ENCODE measurements around the gene PML. TPM values are rescaled to one million over a fixed set of nuclear protein-coding genes. Genes with fewer than 3 reads are reported as not detected.
"Not testable (repeated sequence)": the region's sequence is repeated elsewhere in the genome, so short reads cannot be mapped to it uniquely, and the experiment has no call there.

PML gene
- total RNA-seq, 1 donor from 2014 or later, result 15.3 TPM

- H3K9ac ChIP-seq; H3K27me3 ChIP-seq; H3K4me2 ChIP-seq; DNase-seq (ENCODE audit: low spot score); H3K4me1 ChIP-seq; H2AFZ ChIP-seq (replicated peaks); H3K4me1 Mint-ChIP-seq; H4K20me1 ChIP-seq (ENCODE audit: low read depth); H3K36me3 Mint-ChIP-seq; H3K4me3 Mint-ChIP-seq; H3K27ac Mint-ChIP-seq; H3K27me3 Mint-ChIP-seq (ENCODE audit: insufficient read depth, low read depth); H3F3A ChIP-seq (ENCODE audit: low read depth); H3K4me3 ChIP-seq; H3K27ac ChIP-seq; H3K79me2 ChIP-seq (ENCODE audit: low read depth); H3K36me3 ChIP-seq; H3K9me3 Mint-ChIP-seq; H3K9me3 ChIP-seq (ENCODE audit: low read depth): not testable (repeated sequence)
- peak; percentile 67 for TF ChIP-seq CTCF (IDR thresholded peaks at IDR 0.05)
Observed at GRCh38 chr15:74065684-74066411, 71.3 kb downstream of the PML start.

GRCh38 chr15:74071645-74072044, 77.1 kb downstream of the PML start:
- not testable (repeated sequence) for DNase-seq (ENCODE audit: low spot score); H3K4me2 ChIP-seq; H3K4me1 Mint-ChIP-seq; H3K79me2 ChIP-seq (ENCODE audit: low read depth); H3K36me3 Mint-ChIP-seq; H3K9me3 Mint-ChIP-seq; H3F3A ChIP-seq (ENCODE audit: low read depth); H4K20me1 ChIP-seq (ENCODE audit: low read depth); H3K4me3 Mint-ChIP-seq; H3K4me1 ChIP-seq; H2AFZ ChIP-seq (replicated peaks); H3K9me3 ChIP-seq (ENCODE audit: low read depth); H3K36me3 ChIP-seq; H3K27me3 ChIP-seq; H3K27me3 Mint-ChIP-seq (ENCODE audit: insufficient read depth, low read depth); H3K9ac ChIP-seq; H3K27ac ChIP-seq; H3K4me3 ChIP-seq; H3K27ac Mint-ChIP-seq

GRCh38 chr15:74072132-74072531, 77.6 kb downstream of the PML start:
- not testable (repeated sequence) for H3K4me2 ChIP-seq; H3K4me1 Mint-ChIP-seq; H3K27ac ChIP-seq; H3K4me3 ChIP-seq; DNase-seq (ENCODE audit: low spot score); H3F3A ChIP-seq (ENCODE audit: low read depth); H2AFZ ChIP-seq (replicated peaks); H3K9me3 Mint-ChIP-seq; H3K79me2 ChIP-seq (ENCODE audit: low read depth); H3K4me1 ChIP-seq; H4K20me1 ChIP-seq (ENCODE audit: low read depth); H3K36me3 ChIP-seq; H3K27ac Mint-ChIP-seq; H3K4me3 Mint-ChIP-seq; H3K9me3 ChIP-seq (ENCODE audit: low read depth); H3K9ac ChIP-seq; H3K27me3 ChIP-seq; H3K36me3 Mint-ChIP-seq; H3K27me3 Mint-ChIP-seq (ENCODE audit: insufficient read depth, low read depth)

GRCh38 chr15:74072614-74073337, 78.3 kb downstream of the PML start:
- not testable (repeated sequence) for H3K79me2 ChIP-seq (ENCODE audit: low read depth); DNase-seq (ENCODE audit: low spot score)

GRCh38 chr15:74075781-74076180, 81.3 kb downstream of the PML start:
- not testable (repeated sequence) for H4K20me1 ChIP-seq (ENCODE audit: low read depth); H3K4me1 Mint-ChIP-seq; H3K27me3 Mint-ChIP-seq (ENCODE audit: insufficient read depth, low read depth); H3F3A ChIP-seq (ENCODE audit: low read depth); H3K4me2 ChIP-seq; H3K27ac ChIP-seq; H2AFZ ChIP-seq (replicated peaks); H3K79me2 ChIP-seq (ENCODE audit: low read depth); H3K4me3 ChIP-seq; H3K9me3 Mint-ChIP-seq; H3K27ac Mint-ChIP-seq; H3K4me1 ChIP-seq; H3K36me3 Mint-ChIP-seq; H3K9ac ChIP-seq; H3K4me3 Mint-ChIP-seq; H3K9me3 ChIP-seq (ENCODE audit: low read depth); H3K27me3 ChIP-seq; H3K36me3 ChIP-seq; DNase-seq (ENCODE audit: low spot score)

More at GRCh38 chr15:74072614-74073337, 78.3 kb downstream of the PML start:
- not testable (repeated sequence) for H3K27ac Mint-ChIP-seq; H3K4me2 ChIP-seq; H4K20me1 ChIP-seq (ENCODE audit: low read depth); H3K9me3 ChIP-seq (ENCODE audit: low read depth); H3K9ac ChIP-seq; H3K27me3 Mint-ChIP-seq (ENCODE audit: insufficient read depth, low read depth); H3K4me1 ChIP-seq; H3K4me3 Mint-ChIP-seq; H3K36me3 ChIP-seq; H3K4me3 ChIP-seq; H3K27ac ChIP-seq; H3F3A ChIP-seq (ENCODE audit: low read depth); H2AFZ ChIP-seq (replicated peaks); H3K4me1 Mint-ChIP-seq; H3K36me3 Mint-ChIP-seq; H3K9me3 Mint-ChIP-seq; H3K27me3 ChIP-seq
- peak; percentile 50 for TF ChIP-seq CTCF (IDR thresholded peaks at IDR 0.05)

- not testable (repeated sequence) for H3K27me3 Mint-ChIP-seq (ENCODE audit: insufficient read depth, low read depth); H3K4me3 Mint-ChIP-seq; H3K9me3 ChIP-seq (ENCODE audit: low read depth); H2AFZ ChIP-seq (replicated peaks); H3K9ac ChIP-seq; H3K9me3 Mint-ChIP-seq; H4K20me1 ChIP-seq (ENCODE audit: low read depth); DNase-seq (ENCODE audit: low spot score); H3K4me1 Mint-ChIP-seq; H3K79me2 ChIP-seq (ENCODE audit: low read depth); H3K36me3 Mint-ChIP-seq; H3K36me3 ChIP-seq; H3K4me3 ChIP-seq; H3K4me2 ChIP-seq; H3K4me1 ChIP-seq; H3K27me3 ChIP-seq; H3K27ac Mint-ChIP-seq; H3K27ac ChIP-seq; H3F3A ChIP-seq (ENCODE audit: low read depth)
Observed at GRCh38 chr15:74082450-74082849, 87.9 kb downstream of the PML start, which contains the start of gene GOLGA6A. Gene GOLGA6A (minus strand): TSS chr15:74082550. CDS start chr15:74082509, 41 bp downstream.

GRCh38 chr15:74094567-74094966, 100.1 kb downstream of the PML start:
- H3K4me1 Mint-ChIP-seq; H3K9ac ChIP-seq; H4K20me1 ChIP-seq (ENCODE audit: low read depth); H3K79me2 ChIP-seq (ENCODE audit: low read depth); H3K9me3 Mint-ChIP-seq; H3K4me2 ChIP-seq; H3K27me3 ChIP-seq; H3K27ac ChIP-seq; H3K36me3 ChIP-seq; H3K27ac Mint-ChIP-seq; H3K36me3 Mint-ChIP-seq; DNase-seq (ENCODE audit: low spot score); H3K27me3 Mint-ChIP-seq (ENCODE audit: insufficient read depth, low read depth); H3K9me3 ChIP-seq (ENCODE audit: low read depth); H3F3A ChIP-seq (ENCODE audit: low read depth); H3K4me3 Mint-ChIP-seq; H2AFZ ChIP-seq (replicated peaks); H3K4me3 ChIP-seq; H3K4me1 ChIP-seq: not testable (repeated sequence)

Data from neural progenitor cell (in vitro differentiated cells).